Stimulated activated naive B cell treated with anti-CD40 and anti-IgM and Interleukin-4, amounts not matched to agents 10 μg/mL and 1 μg/mL and 100 μg/mL, for 72 hours (primary cell): ENCODE results near the gene HAUS2.
"Not testable (repeated sequence)": the region's sequence is repeated elsewhere in the genome, so short reads cannot be mapped to it uniquely, and the experiment has no call there.

Experiments
- ATAC-seq, 2 donors: fragments of 150-1000 bp; cut with Tn5 transposase; replicated peaks; 2 replicates each; pipeline ENCODE4 v1.10.0; 2021; ENCODE audit warnings: moderate library complexity in 1 of 2
- DNase-seq: peaks from one replicate; pipeline ENCODE4 v3.0.0; 2021
- H3K27ac Mint-ChIP-seq: one replicate; pipeline ENCODE4 v1.8.0; 2022; ENCODE audit warnings: mild to moderate bottlenecking, mixed read lengths
- H3K27me3 Mint-ChIP-seq, 2 donors: one replicate each; pipeline ENCODE4 v1.8.0; 2022; ENCODE audit warnings: mixed read lengths in 2 of 2
- H3K36me3 Mint-ChIP-seq, 2 donors: one replicate each; pipeline ENCODE4 v1.8.0; 2022; ENCODE audit warnings: mixed read lengths in 2 of 2, mild to moderate bottlenecking in 1 of 2
- H3K4me1 Mint-ChIP-seq, 2 donors: one replicate each; pipeline ENCODE4 v1.8.0; 2022; ENCODE audit warnings: mixed read lengths in 2 of 2, mild to moderate bottlenecking in 1 of 2
- H3K4me3 Mint-ChIP-seq, 2 donors: one replicate each; pipeline ENCODE4 v1.8.0; 2022; ENCODE audit warnings: mild to moderate bottlenecking in 2 of 2, mixed read lengths in 2 of 2, moderate library complexity in 1 of 2
- H3K9me3 Mint-ChIP-seq, 2 donors: one replicate each; pipeline ENCODE4 v1.8.0; 2022; ENCODE audit warnings: mixed read lengths in 2 of 2, mild to moderate bottlenecking in 1 of 2

HAUS2 gene

GRCh38 chr15:42547918-42548248 lies 755 bp upstream of the HAUS2 start:
- DNase-seq (no peak), ATAC-seq (peak in 1 of 2 donors; percentile 28)
- Mint-ChIP-seq H3K27ac (peak overlapping the region; percentile 96), H3K4me3 (peak overlapping the region; percentile 94 to 95), H3K9me3 (no peaks in the 10 kb centered on the region), H3K36me3 (peaks cover 12 to 29% of the 10 kb centered on the region in 2 donors), H3K4me1 (peaks cover 24 to 54% of the 10 kb centered on the region in 2 donors), H3K27me3 (no peaks in the 10 kb centered on the region)

- H3K4me1 Mint-ChIP-seq = peaks cover 29 to 62% of the 10 kb centered on the region in 2 donors
- no peaks in the 10 kb centered on the region for H3K27me3 Mint-ChIP-seq
- H3K27ac Mint-ChIP-seq = peak overlapping the region; percentile 96
These were observed 424 bp downstream of the HAUS2 start for GRCh38 chr15:42549032-42549491.

GRCh38 chr15:42549741-42550392 lies 1.2 kb downstream of the HAUS2 start:
- ATAC-seq = no peak
- DNase-seq = no peak
- Mint-ChIP-seq H3K9me3 (no peaks in the 10 kb centered on the region), H3K27me3 (no peaks in the 10 kb centered on the region), H3K4me1 (peaks cover 29 to 70% of the 10 kb centered on the region in 2 donors), H3K4me3 (peak overlapping the region; percentile 94 to 95), H3K27ac (peak overlapping the region; percentile 20), H3K36me3 (peaks cover 12 to 31% of the 10 kb centered on the region in 2 donors)

More at GRCh38 chr15:42549032-42549491, 424 bp downstream of the HAUS2 start:
- ATAC-seq (peak; percentile 49 to 55), DNase-seq (no peak)
- H3K4me3 Mint-ChIP-seq = peak overlapping the region; percentile 94 to 95
- no peaks in the 10 kb centered on the region for H3K9me3 Mint-ChIP-seq
- H3K36me3 Mint-ChIP-seq = peaks cover 12 to 27% of the 10 kb centered on the region in 2 donors

- DNase-seq = no peak
- Mint-ChIP-seq H3K27me3 (no peaks in the 10 kb centered on the region), H3K4me3 (no peak overlapping the region), H3K27ac (no peak overlapping the region), H3K9me3 (no peaks in the 10 kb centered on the region), H3K36me3 (peaks cover 7 to 17% of the 10 kb centered on the region in 2 donors), H3K4me1 (peaks cover 14 to 41% of the 10 kb centered on the region in 2 donors)
- no peak for ATAC-seq
These were observed 4.9 kb downstream of the HAUS2 start for GRCh38 chr15:42553554-42553953.

GRCh38 chr15:42556550-42557207 lies 8.0 kb downstream of the HAUS2 start:
- not testable (repeated sequence) for H3K9me3 Mint-ChIP-seq, H3K27ac Mint-ChIP-seq, H3K4me3 Mint-ChIP-seq, DNase-seq, H3K27me3 Mint-ChIP-seq, ATAC-seq
- peaks cover 8 to 16% of the 10 kb centered on the region in 2 donors for H3K4me1 Mint-ChIP-seq
- H3K36me3 Mint-ChIP-seq = peaks cover 6 to 21% of the 10 kb centered on the region in 2 donors

GRCh38 chr15:42558739-42559138 lies 10.1 kb downstream of the HAUS2 start:
- no peak for ATAC-seq
- peaks cover 2 to 11% of the 10 kb centered on the region in 2 donors for H3K4me1 Mint-ChIP-seq
- DNase-seq = no peak
- no peaks in the 10 kb centered on the region for H3K27me3 Mint-ChIP-seq
- H3K9me3 Mint-ChIP-seq = no peaks in the 10 kb centered on the region
- peaks cover 3 to 21% of the 10 kb centered on the region in 2 donors for H3K36me3 Mint-ChIP-seq
- no peak overlapping the region for H3K27ac Mint-ChIP-seq
- no peak overlapping the region for H3K4me3 Mint-ChIP-seq

- Mint-ChIP-seq H3K4me1 (peaks cover 24 to 32% of the 10 kb centered on the region in 2 donors), H3K36me3 (peaks cover 2% of the 10 kb centered on the region in 2 donors), H3K27ac (peak within 1 kb of the TSS; percentile 81), H3K4me3 (peak within 1 kb of the TSS; percentile 97), H3K27me3 (peaks cover 5 to 7% of the 10 kb centered on the region in 2 donors), H3K9me3 (no peaks in the 10 kb centered on the region)
- DNase-seq (peak; percentile 96), ATAC-seq (peak; percentile 91 to 95)
These were observed 26.8 kb downstream of the HAUS2 start, which contains the start of gene STARD9 for GRCh38 chr15:42575188-42576039. Gene STARD9 (plus strand): TSS chr15:42575606. CDS start chr15:42575716, 110 bp downstream.

GRCh38 chr15:42576040-42576594 lies 27.5 kb downstream of the HAUS2 start:
- peaks cover 29 to 39% of the 10 kb centered on the region in 2 donors for H3K4me1 Mint-ChIP-seq
- DNase-seq (no peak), ATAC-seq (no peak)
- peaks cover 0 to 2% of the 10 kb centered on the region in 2 donors for H3K36me3 Mint-ChIP-seq
- peaks cover 5 to 7% of the 10 kb centered on the region in 2 donors for H3K27me3 Mint-ChIP-seq
- peak overlapping the region; percentile 97 for H3K4me3 Mint-ChIP-seq
- H3K27ac Mint-ChIP-seq = peak overlapping the region; percentile 81
- H3K9me3 Mint-ChIP-seq = no peaks in the 10 kb centered on the region

- peaks cover 5 to 7% of the 10 kb centered on the region in 2 donors for H3K27me3 Mint-ChIP-seq
- peaks cover 31 to 45% of the 10 kb centered on the region in 2 donors for H3K4me1 Mint-ChIP-seq
- no peaks in the 10 kb centered on the region for H3K9me3 Mint-ChIP-seq
- DNase-seq (no peak), ATAC-seq (no peak)
- H3K36me3 Mint-ChIP-seq = peaks cover 0 to 2% of the 10 kb centered on the region in 2 donors
- H3K4me3 Mint-ChIP-seq = peak overlapping the region; percentile 97
- H3K27ac Mint-ChIP-seq = no peak overlapping the region
These were observed 28.1 kb downstream of the HAUS2 start for GRCh38 chr15:42576776-42577175.

GRCh38 chr15:42577514-42578031 lies 28.9 kb downstream of the HAUS2 start:
- Mint-ChIP-seq H3K9me3 (no peaks in the 10 kb centered on the region), H3K4me1 (peaks cover 31 to 52% of the 10 kb centered on the region in 2 donors), H3K27ac (no peak overlapping the region), H3K27me3 (peaks cover 5 to 7% of the 10 kb centered on the region in 2 donors), H3K4me3 (no peak overlapping the region), H3K36me3 (peaks cover 0 to 2% of the 10 kb centered on the region in 2 donors)
- DNase-seq (no peak), ATAC-seq (no peak)

- DNase-seq (no peak), ATAC-seq (no peak)
- no peak overlapping the region for H3K4me3 Mint-ChIP-seq
- H3K27me3 Mint-ChIP-seq = peaks cover 5 to 7% of the 10 kb centered on the region in 2 donors
- H3K36me3 Mint-ChIP-seq = peaks cover 0 to 2% of the 10 kb centered on the region in 2 donors
- H3K27ac Mint-ChIP-seq = no peak overlapping the region
- H3K9me3 Mint-ChIP-seq = no peaks in the 10 kb centered on the region
- peaks cover 31 to 55% of the 10 kb centered on the region in 2 donors for H3K4me1 Mint-ChIP-seq
These were observed 30.4 kb downstream of the HAUS2 start for GRCh38 chr15:42578984-42579537.

GRCh38 chr15:42581272-42581730 lies 32.7 kb downstream of the HAUS2 start:
- Mint-ChIP-seq H3K4me1 (peaks cover 26 to 51% of the 10 kb centered on the region in 2 donors), H3K9me3 (no peaks in the 10 kb centered on the region), H3K36me3 (peaks cover 0 to 4% of the 10 kb centered on the region in 2 donors), H3K4me3 (peak overlapping the region; percentile 81 to 88), H3K27ac (peak overlapping the region; percentile 31), H3K27me3 (peaks cover 4 to 7% of the 10 kb centered on the region in 2 donors)
- DNase-seq = peak; percentile 60
- ATAC-seq = peak; percentile 98 to 99
